K562 treated with DMSO at 1 percent for 24 hours (cell line): ENCODE data around the gene TPI1. TPM values are rescaled to one million over a fixed set of nuclear protein-coding genes. Genes with fewer than 3 reads are reported as not detected.

Source experiments
- total RNA-seq: library from RNA; unstranded; fragments of 300-600 nt; gene quantifications from 2 replicates; pipeline ENCODE4 v1.2.3, GENCODE V29; 2022; ENCODE audit warnings: low read depth; ENCODE audit not compliant: insufficient read depth

TPI1 gene
- total RNA-seq, result 522 and 527 TPM in 2 replicates

DNA sequence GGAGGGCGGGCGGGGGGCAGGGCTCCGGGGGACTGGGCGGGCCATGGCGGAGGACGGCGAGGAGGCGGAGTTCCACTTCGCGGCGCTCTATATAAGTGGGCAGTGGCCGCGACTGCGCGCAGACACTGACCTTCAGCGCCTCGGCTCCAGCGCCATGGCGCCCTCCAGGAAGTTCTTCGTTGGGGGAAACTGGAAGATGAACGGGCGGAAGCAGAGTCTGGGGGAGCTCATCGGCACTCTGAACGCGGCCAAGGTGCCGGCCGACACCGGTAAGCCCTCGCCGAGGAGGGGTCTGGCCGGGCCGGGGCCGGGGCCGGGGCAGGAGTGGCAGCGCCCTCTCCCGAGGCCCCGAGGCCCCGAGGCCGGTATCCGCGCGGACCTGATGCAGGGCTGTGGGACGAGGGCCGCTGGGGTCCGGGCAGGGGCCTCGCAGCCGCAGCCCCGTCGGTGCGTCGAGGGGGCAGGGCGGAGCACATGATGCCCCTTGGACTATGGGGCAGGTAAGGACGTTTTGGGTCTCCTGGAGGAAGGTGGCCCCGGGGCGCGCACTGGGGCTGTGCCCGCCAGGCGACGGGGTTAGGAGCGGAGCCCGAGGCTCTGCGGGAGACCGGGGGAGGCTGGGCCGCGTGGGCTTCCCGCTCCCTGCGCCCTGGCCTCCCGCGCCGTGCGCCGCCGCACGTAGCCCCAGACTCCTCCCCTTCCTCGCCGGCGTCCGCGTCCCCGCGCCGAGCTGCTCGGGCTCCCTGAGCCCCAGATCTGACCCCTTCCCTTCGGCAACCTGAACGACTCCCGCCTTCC, at the start of gene TPI1:
Gene TPI1 (plus strand): TSS at position 119 of the 798 bp plus-strand sequence. CDS start 36 bp downstream, at position 155.

DNA sequence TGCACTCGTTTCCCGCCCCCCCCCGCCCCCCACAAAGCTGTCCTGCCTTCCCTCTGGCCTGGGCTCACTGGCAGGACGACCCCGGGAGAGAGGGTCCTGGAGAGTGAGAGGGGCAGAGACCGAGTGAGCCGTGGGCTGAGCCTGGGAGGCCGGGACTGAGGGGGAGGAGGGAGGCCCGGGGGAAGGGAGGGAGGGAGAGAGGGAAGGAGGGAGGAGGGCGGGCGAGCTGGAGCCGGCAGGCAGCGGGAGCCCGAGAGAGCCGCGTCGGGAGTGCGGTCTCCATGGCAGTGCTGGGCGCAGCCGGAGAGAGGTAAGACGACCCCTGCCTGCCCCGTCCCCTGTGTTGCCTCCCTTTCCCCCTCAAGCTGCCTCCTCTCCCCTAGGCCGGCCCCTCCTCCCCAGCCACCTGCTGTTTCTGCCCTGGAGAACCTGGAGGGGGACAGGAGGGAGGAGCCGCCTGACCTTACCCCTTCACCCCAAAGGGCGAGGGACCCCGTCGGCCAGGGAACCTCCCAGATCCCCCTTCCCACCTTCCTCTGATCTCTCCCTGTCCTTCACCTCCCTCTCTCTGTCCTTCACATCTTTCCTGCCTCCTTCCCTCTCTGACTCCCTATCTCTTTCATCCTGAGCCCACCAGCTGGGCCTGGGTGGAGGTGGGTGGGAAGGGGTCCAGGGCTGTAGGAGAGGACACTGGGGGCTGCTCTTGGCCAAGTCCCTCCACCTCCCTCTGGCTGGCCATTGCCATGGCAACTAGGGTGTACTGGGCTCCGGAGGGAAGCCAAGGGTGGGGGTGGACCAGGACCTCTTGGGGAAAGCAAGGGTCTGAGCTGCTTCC, 45.5 kb upstream of the TPI1 start, which contains the start of gene GPR162:
Gene GPR162 (plus strand): TSS at position 231 of the 835 bp plus-strand sequence. CDS start 2,078 bp downstream, outside the sequence.

GRCh38 chr12:6827982-6828780, 39.1 kb upstream of the TPI1 start, which contains the start of gene P3H3:
P3H3 (plus strand) TSS chr12:6828407; CDS start chr12:6828441, 34 bp downstream.

GRCh38 chr12:6840761-6841515, 26.4 kb upstream of the TPI1 start, which contains the start of gene GNB3:
GNB3 (plus strand) TSS chr12:6840925; CDS start chr12:6841288, 363 bp downstream.

GRCh38 chr12:6851153-6851920, 16.0 kb upstream of the TPI1 start, which contains the start of gene CDCA3:
CDCA3 (minus strand) TSS chr12:6851286; CDS start chr12:6850952, 334 bp downstream.

DNA sequence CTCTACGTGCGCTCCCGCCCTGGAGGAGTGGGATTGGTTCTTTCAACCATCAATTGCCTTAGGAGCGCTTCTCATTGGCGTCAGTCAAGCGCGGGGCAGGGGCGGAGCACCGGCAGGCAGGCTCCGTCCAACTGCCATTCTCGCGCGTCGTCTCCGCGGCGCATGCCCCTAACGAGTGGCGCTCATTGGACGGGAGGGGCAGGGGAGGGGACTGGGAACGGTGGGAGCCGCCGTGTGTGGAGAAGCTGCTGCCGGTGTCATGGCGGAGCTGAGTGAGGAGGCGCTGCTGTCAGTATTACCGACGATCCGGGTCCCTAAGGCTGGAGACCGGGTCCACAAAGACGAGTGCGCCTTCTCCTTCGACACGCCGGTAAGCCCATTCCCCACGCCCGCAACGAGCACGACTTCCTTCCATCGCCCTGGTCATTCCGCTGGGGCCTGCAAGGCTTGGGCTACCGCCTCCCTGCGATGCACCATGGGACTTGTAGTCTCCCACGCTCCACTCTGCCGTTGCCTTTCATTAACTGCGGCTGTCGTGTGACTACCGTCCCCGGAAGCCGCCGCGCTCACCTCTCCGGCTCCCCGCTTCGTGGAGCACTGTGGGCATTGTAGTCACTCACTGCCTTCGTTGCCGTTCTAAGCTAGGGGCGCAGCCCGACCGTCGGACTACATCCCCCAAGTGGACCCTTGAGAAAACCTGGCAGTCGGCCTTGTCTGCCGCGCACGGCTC, 15.2 kb upstream of the TPI1 start, which contains the start of gene USP5:
Gene USP5 (plus strand): TSS at position 230 of the 730 bp plus-strand sequence. CDS start 30 bp downstream, at position 260.

DNA sequence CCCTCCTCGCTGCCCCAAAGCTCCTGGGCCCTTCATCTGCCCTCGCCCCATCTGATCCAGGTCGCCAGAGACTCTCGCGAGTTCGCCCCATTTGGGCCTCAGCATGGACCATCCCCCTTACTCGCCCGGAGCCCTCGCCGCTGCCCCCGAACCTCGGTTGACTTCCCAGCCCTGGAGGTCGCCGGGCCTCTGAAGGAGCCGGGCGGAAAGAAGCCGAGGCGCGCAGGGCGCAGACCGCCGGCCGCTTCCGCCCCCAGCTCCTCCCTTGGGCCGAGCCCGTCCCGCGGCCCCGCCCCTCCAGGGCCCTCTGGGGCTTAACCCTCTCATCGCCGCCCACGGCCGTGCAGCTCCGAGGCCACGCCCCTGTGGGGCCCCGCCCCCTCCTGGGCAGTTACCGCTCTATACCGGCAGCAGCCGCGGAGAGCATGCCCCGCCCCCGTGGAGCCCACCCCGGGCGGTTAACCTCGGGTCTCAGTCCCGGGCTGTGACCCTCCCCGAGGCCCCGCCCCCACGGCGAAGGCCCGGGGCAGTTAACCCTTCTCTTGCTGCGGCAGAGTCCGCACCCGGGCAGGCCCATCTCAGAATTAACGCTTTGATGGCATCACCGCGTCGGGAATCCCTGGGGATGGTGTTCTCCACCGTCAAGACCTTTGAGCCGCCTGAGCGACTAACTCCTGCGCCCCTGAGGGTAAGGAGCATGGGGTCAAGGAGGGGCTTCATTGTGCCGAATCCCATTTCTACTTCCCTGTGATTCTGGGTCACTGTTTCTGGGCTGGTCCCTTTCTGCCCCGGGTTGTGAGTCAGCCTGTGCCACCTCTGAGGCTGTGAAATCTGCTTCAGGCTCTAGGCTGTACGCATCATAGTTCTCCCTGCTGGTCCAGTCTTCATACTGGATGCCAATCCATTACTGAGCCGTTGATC, 6.0 kb downstream of the TPI1 start, which contains the start of gene SPSB2:
Gene SPSB2 (minus strand): TSS at position 210 of the 921 bp plus-strand sequence. CDS start 402 bp downstream, outside the sequence.

GRCh38 chr12:6904280-6905276, 37.2 kb downstream of the TPI1 start, which contains the start of gene LRRC23:
LRRC23 (plus strand) TSS chr12:6904822; CDS start chr12:6905634, 812 bp downstream.

GRCh38 chr12:6914246-6914946, 47.1 kb downstream of the TPI1 start, which contains the start of gene ENO2:
ENO2 (plus strand) TSS chr12:6914580; CDS start chr12:6915833, 1,253 bp downstream.

Other genes starting within 250 kb of the TPI1 start
- 10.7 and 10.8 TPM in 2 replicates for gene LPAR5, start 231.6 kb upstream of the TPI1 start, total RNA-seq
- gene ACRBP, start 220.1 kb upstream of the TPI1 start, total RNA-seq, result 0.88 and 4.2 TPM in 2 replicates
- gene ING4, start 204.4 kb upstream of the TPI1 start, total RNA-seq, result 29.9 and 30.0 TPM in 2 replicates
- gene ZNF384, start 178.2 kb upstream of the TPI1 start, total RNA-seq, result 31.4 and 35.4 TPM in 2 replicates
- 0.10 TPM in 1 of 2 replicates, not detected in the other for gene PIANP, start 166.7 kb upstream of the TPI1 start, total RNA-seq
- 35.9 and 39.5 TPM in 2 replicates for gene COPS7A, start 143.5 kb upstream of the TPI1 start, total RNA-seq
- gene MLF2, start 114.4 kb upstream of the TPI1 start, total RNA-seq, result 177 and 185 TPM in 2 replicates
- gene PTMS, start 101.2 kb upstream of the TPI1 start, total RNA-seq, result 448 and 520 TPM in 2 replicates
- gene LAG3, start 95.0 kb upstream of the TPI1 start, total RNA-seq, result 0.81 and 1.1 TPM in 2 replicates
- 0.10 TPM in 1 of 2 replicates, not detected in the other for gene CD4, start 78.0 kb upstream of the TPI1 start, total RNA-seq
- 3.4 and 5.0 TPM in 2 replicates for gene GPR162, start 45.7 kb upstream of the TPI1 start, total RNA-seq
- gene P3H3, start 39.1 kb upstream of the TPI1 start, total RNA-seq, result 16.1 and 17.8 TPM in 2 replicates
- 1.3 and 1.7 TPM in 2 replicates for gene GNB3, start 26.6 kb upstream of the TPI1 start, total RNA-seq
- gene CDCA3, start 16.2 kb upstream of the TPI1 start, total RNA-seq, result 26.4 and 26.9 TPM in 2 replicates
- 73.2 and 74.7 TPM in 2 replicates for gene USP5, start 15.4 kb upstream of the TPI1 start, total RNA-seq
- gene SPSB2, start 5.8 kb downstream of the TPI1 start, total RNA-seq, result 8.9 and 12.1 TPM in 2 replicates
- gene LRRC23, start 37.3 kb downstream of the TPI1 start, total RNA-seq, result 7.1 and 9.8 TPM in 2 replicates
- gene ENO2, start 47.0 kb downstream of the TPI1 start, total RNA-seq, result 36.4 and 37.6 TPM in 2 replicates
- gene ATN1, start 60.4 kb downstream of the TPI1 start, total RNA-seq, result 46.0 and 52.1 TPM in 2 replicates
- not detected in 2 replicates for gene RNU7-1, start 76.3 kb downstream of the TPI1 start, total RNA-seq
- 433 and 493 TPM in 2 replicates for gene C12orf57, start 76.5 kb downstream of the TPI1 start, total RNA-seq
- 14.6 and 18.9 TPM in 2 replicates for gene PTPN6, start 83.8 kb downstream of the TPI1 start, total RNA-seq
- gene PHB2, start 103.1 kb downstream of the TPI1 start, total RNA-seq, result 260 and 269 TPM in 2 replicates
- 17.6 and 18.3 TPM in 2 replicates for gene EMG1, start 103.4 kb downstream of the TPI1 start, total RNA-seq
- gene LPCAT3, start 150.9 kb downstream of the TPI1 start, total RNA-seq, result 26.2 and 26.8 TPM in 2 replicates
- gene C1S, start 193.2 kb downstream of the TPI1 start, total RNA-seq, result 1.6 and 2.9 TPM in 2 replicates
- 2.5 and 3.7 TPM in 2 replicates for gene C1R, start 224.9 kb downstream of the TPI1 start, total RNA-seq
- gene C1RL, start 241.7 kb downstream of the TPI1 start, total RNA-seq, result 17.1 and 24.0 TPM in 2 replicates